Ovary (tissue), 3 donors: ENCODE measurements around the gene IQSEC3.

ENCODE experiments used
- EP300 ChIP-seq: sonication (generic); formaldehyde crosslinking; IDR thresholded peaks from one replicate; pipeline ENCODE4 v1.6.1; 2017; ENCODE audit warnings: antibody characterized with exemption
- POLR2A ChIP-seq: fragments of 450-650 bp; IDR thresholded peaks from one replicate; pipeline ENCODE4 v1.6.1; 2017; ENCODE audit warnings: antibody characterized with exemption, mild to moderate bottlenecking, moderate library complexity
- TF ChIP-seq, protein P1 (sequence below), 3 donors: fragments of 450-650 bp in 2 of 3; fragments of 200-600 bp in 1 of 3; IDR thresholded peaks; one replicate each; pipeline versions ENCODE4 v1.5.1 to v1.8.0; 2016 to 2022; ENCODE audit warnings: antibody characterized with exemption in 3 of 3, mild to moderate bottlenecking in 1 of 3
- donor health status: DM: no; HTN: no; CAD: no.

DNA sequence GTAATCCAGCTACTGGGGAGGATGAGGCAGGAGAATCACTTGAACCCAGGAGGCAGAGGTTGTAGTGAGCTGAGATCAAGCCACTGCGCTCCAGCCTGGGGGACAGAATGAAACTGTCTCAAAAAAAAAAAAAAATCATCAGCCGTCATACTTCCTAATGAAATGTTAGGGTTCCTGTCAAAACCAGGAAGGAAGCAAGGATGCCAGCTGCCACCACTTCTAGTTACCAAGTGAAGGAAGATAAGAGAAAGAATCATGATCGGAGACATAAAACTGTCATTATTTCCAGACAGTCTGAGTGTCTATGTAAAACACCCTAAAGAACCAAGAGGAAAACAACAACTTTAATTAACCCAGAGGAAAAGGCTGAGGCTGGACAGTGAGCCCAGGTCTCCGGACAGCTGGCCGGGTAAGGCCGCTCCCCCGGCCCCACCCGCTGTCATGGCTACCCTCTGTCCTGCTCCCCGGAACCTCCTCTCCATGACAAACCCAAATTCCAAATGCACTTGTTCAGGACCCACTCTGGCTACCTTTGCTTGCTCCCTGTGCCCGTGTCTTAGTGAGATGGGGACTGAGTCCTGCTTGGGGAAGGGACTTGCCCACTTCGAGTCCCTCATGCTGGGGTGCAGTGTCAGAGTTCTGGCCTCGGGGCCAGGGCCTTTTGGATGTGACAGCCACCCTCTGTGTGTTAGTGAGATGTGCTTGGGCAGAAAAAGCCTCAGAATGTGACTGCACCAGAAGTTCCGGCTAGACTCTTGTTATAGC, 118.4 kb downstream of the IQSEC3 start:
- TF ChIP-seq, protein P1, sequence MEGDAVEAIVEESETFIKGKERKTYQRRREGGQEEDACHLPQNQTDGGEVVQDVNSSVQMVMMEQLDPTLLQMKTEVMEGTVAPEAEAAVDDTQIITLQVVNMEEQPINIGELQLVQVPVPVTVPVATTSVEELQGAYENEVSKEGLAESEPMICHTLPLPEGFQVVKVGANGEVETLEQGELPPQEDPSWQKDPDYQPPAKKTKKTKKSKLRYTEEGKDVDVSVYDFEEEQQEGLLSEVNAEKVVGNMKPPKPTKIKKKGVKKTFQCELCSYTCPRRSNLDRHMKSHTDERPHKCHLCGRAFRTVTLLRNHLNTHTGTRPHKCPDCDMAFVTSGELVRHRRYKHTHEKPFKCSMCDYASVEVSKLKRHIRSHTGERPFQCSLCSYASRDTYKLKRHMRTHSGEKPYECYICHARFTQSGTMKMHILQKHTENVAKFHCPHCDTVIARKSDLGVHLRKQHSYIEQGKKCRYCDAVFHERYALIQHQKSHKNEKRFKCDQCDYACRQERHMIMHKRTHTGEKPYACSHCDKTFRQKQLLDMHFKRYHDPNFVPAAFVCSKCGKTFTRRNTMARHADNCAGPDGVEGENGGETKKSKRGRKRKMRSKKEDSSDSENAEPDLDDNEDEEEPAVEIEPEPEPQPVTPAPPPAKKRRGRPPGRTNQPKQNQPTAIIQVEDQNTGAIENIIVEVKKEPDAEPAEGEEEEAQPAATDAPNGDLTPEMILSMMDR (IDR thresholded peaks at IDR 0.05): no peak
- TF ChIP-seq POLR2A (no peak), EP300 (no peak)
